NCI-H1436 (cell line): ENCODE results near the gene LONRF2.

Source experiments
- DNase-seq: peaks from one replicate; lab custom pipeline; 2025; lab: John Stamatoyannopoulos, UW

The LONRF2 gene

DNA sequence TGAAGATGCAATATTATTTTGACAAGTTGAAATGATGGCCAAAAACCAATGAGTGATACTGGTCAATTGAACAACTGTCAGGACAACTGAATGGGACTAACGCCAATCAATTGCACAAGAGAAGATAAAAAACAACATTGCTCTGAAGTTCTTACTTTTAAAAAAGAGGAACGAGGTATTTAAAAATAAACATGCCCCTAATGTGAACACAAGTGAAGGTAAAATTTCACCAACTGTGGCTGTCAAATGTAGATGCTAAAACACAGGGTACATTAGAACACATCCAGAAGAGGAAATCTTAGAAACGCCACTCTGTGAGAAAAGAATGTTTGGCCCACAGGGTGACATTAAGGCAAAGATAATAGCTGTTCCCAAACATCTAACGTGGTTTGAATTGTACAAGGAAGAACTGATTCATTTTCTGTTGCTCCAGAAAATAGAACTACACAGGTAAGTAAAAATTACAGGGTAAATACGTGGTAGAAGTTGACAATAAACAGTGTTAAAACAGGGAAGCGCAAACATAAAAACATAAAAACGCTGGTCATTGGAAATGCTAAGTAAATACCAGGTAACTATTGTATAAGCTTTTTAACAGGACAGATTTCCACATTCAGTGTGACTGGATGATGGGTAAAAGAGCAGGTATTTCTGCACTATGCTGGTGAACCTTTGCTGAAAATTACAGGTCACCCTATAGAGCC, 20.3 kb downstream of the LONRF2 start:
- no peak for DNase-seq

DNA sequence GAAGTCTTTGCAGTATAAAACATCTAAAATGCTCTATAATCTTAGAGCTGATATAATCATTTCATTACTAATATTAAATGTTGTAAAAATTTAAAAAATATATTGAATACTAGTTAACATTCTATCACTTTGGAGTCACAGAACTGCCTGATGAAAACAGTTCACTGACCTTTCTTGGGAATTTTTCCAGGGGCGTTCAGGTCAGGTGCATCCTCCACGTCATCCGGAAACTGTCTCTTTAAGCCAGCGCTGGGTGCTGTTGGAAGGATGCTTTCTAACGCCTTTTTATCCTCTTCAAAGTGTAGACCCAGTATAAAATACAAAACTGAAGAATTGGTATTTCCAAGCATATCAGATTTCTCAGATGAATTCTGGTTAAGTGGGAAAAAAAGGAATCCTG, 22.8 kb downstream of the LONRF2 start:
- DNase-seq: no peak

DNA sequence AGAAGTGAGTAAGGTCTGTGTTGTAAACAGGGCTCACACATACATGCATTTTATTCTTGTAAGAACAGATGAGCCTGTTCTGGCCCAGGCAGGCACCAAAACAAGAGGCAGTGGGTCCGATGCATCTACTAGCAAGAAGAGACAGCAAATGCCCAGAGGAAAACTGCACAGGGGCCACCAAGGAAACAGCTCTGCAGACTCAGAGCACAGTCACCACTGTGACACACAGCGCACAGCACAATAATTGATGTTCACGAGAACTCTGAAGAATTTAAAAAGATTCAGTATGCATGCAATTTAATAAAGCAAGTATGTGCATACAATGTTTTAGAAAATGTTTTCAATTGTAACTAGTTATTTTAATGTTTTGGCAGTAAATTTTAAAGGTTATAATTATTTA, 24.8 kb downstream of the LONRF2 start:
- no peak for DNase-seq

DNA sequence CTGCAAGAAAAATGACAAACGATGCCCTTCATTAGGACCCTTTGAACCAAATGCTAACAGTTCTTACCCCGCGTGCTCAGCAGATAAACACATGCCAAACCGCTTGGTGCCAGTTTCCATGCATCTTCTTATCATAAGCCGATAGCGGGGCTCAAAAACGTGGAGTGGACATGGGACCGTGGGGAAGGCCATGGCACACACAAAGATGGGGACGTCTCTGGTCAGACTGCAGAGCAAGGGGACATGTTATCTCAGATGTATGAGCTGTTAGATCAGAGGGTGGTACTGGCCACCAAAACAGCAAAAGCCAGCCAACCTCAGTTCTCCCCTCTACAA, 28.2 kb downstream of the LONRF2 start:
- DNase-seq: no peak

GRCh38 chr2:100293341-100294161, 28.8 kb downstream of the LONRF2 start:
- DNase-seq: no peak

GRCh38 chr2:100292022-100292580, 30.2 kb downstream of the LONRF2 start:
- DNase-seq: no peak

- DNase-seq: no peak
These were observed 30.9 kb downstream of the LONRF2 start for GRCh38 chr2:100291152-100291970.

DNA sequence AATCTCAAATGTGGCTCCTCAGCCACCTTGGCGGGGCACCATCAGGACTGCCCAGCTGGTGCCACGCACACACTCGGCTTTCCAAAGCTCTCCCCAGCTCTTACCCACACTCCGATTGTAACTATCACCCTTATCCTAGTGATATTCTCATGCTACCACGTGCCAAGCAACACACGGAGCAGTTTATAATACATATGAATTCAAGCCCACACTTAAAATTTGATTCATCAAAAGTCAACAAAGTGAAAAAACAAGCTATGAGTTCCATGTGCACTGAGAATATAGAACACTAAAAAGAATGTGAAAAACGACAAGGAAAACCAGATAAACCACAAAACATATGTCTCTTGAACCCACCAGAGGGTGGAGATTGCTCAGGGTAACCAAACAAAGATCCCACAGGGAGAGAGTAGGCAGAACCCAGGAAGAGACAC, 31.6 kb downstream of the LONRF2 start:
- no peak for DNase-seq

DNA sequence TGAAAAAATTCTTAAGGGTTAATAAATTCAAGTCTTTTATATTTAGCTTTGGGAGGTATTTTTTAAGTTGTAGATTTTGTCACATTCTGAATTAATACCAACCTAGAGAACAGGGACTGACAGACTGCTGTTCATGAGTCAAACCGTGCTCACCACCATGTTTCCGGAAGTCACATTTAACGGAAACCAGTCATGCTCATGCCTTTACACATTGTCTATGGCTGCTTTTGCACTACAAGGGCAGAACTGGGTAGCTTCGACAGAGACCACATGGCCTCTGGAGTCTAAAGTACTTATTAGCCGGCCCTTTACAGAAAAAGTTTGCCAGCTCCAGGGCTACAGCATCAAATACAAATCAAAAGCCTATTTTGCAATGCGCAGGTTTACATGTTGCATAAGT, 33.3 kb downstream of the LONRF2 start:
- no peak for DNase-seq

DNA sequence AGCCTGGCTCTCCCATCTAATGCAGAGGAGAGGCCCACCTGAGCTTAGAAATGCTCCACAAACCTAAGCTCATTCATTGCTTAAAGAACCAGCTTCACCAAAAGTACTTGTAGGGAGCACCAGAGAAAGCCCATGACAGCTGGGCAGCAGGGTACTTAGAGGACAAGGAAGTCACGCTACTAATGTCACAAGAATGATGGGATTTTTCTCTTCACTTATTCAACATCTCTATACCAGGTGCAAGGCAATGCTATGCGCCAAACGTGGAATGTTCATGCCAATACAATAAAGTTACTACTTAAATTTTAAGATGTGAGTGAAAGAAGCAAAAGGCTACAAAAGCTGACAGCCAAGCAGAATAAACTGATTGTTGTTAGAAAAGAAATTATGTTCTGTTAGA, 36.0 kb downstream of the LONRF2 start:
- no peak for DNase-seq

GRCh38 chr2:100285691-100286090, 36.6 kb downstream of the LONRF2 start:
- DNase-seq: no peak

DNA sequence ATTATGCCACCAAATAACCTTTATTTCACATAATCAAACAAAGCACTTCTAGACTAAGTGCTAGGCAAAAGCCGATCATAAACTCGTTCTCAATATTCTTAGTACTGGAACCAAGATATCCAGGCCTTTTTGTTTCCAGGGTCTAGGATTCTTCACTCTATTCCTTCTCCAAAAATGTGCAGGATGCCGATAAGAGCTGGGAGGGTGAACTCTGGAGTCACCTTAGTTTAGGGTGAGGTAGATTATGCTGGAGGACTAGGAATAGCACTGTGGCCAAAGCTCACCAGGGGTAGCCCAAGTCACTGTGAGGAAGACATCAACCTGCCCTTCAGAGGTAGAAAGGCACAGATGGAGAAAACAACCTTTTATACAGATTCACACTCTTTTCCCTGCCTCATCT, 37.3 kb downstream of the LONRF2 start:
- DNase-seq: no peak

DNA sequence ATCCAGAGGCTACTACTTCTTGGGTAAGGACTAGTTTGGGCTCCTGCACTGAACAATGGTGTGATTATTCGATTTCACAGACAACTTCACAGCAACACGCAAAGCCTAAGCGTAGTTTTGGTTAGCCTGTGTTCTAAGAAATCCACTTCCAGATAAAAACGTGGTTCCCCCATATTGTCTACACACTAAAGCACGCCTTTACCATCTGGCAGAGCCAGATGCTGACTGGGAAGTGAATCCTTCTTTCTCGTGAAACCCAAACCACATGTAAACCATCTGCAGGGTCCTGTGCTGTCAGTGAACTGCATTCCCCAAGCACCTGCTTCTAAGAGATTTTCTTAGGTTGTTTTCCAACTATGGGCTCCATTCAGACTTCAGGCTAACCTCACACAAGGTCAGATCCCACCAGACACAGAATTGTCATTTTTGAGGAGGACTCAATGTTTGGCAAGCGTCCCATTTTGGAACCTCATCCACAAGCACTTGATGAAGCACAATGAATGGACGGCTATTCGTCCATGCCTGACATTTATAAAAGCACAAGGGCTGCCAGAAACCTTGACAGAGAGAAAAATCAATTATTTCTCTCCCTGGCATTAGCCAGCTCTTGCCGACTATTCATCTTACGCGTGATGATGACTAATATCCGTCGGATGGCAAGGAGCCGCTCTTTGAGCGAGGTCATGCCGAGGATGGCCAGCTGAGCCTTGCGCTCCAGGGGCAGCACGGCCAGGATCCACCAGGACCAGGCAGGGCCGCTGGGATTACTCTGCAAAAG, 38.4 kb downstream of the LONRF2 start:
- no peak for DNase-seq

- DNase-seq: no peak
These were observed 40.5 kb downstream of the LONRF2 start for GRCh38 chr2:100281521-100282438.

DNA sequence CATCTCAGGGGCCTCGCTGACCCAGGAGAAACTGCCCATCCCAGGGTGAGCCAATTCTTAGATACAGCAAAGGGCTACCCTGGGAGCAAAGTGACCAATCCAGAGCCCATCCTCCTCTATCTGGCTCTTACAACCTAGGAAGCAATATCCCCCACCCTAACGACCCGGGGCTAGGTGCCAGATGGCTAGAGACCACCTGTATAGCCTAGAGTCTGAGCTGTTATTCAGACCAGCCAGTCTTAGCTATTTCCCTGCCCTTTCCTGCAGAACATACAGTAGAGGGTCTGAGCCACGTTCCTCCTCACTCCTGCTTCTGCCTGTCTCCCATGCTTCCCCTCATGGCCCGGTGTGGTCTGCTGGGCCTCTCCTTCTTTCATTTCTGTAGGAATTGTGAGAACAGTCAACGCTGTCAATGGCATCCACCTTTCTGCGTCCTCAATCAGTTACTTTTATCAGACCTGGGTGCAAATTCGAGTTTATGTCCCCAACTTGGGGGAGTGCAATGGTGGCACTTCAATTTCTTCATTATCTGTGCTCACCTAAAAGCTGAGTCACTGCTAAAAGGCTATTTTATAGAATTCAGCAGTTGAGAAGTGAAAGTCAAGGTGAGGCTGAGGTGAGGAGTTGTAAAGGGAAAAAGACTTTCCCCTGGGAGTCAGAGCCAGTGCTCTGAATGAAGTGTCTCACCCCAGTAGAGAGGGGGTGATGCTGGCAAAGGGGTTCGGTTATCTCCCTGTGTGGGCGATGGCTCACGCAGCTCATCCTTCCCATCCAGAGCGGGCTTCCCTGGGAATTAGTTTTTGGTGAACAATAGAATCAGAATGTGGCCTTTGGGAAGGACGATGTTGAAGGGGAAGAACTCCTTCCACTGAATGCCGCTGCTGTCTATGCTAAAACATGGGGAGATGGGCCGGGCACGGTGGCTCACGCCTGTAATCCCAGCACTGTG, 42.4 kb downstream of the LONRF2 start:
- DNase-seq: no peak

- DNase-seq: no peak
These were observed 43.3 kb downstream of the LONRF2 start for GRCh38 chr2:100278986-100279385.

DNA sequence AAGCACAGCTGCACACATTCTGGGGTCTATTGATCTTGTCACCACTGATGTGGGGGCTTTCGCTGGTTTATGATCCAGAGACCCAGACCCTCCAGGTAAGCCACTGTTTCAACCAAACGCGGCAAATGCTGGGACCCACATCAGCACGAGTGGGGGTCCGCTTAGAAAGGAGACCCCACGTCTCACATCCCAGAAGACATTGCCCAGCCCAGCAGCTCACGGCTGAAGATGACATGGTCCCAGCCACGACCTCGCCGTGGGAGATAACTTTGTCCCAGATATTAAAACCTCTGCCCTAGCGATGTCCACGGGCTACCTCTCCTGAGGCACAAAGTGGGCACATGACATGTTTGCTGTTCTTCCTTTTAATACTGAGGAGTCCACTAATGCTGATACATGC, 43.8 kb downstream of the LONRF2 start:
- no peak for DNase-seq

DNA sequence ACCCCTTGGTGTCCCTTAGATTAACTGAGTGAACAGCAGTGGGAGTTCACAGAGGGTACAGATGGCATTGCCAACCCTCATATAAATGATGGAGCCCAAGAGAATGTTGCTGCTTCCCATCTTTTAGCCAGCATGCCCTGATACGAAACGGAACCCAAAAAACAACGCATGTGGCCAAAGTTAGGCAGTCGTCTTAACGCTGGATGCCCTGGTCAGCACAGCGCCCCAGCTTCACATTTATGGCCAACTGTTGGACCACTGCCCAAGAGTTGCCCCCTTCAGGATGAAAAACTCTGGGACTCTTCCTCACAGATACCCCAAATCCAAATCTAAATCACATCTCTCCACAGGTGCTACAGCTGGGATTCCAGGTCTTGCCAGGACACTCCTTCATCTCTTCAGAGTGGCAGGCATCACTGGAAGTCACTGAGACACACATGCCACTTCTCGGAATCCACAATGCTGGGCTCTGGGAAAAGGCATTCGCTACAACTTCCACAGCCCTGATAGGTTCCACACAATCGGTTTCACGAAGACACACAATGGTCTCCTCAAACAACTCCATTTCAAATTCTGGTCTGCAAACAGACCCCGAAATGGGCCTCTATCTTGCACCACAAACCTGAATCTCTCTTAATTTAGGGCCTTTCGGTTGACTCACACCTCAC, 44.6 kb downstream of the LONRF2 start:
- DNase-seq: no peak

DNA sequence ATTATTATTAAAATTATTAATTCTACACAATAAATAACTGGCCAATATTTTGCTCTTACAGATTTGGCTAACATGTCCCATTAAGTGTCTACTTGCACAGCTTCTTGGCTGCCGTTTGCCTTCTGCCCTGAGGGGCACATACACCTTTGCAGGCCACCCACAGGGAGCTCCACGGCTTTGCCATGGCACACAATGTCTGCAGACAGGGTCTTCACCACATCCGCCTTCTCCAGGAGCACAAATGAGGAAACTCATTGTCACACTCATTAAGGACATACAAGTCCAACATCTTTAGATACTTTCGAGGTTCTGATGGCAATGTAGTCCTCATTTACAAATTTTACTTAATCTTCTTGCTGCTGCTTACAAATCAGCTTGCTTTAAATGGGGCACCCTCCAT, 45.6 kb downstream of the LONRF2 start:
- DNase-seq: no peak
